WTC11 (cell line): ENCODE measurements around the gene CLASP2. TPM values are rescaled to one million over a fixed set of nuclear protein-coding genes. Genes with fewer than 3 reads are reported as not detected.

ENCODE experiments used
- ATAC-seq: fragments of 200-7000 bp; cut with Tn5 transposase; 2 replicates; pipeline ENCODE4 v1.10.0; 2021; ENCODE audit warnings: mild to moderate bottlenecking, moderate library complexity
- CTCF ChIA-PET: fragments of 300-600 bp; sonication (Branson Sonifier 250); formaldehyde crosslinking; loops from one replicate; lab custom pipeline; 2021; ENCODE audit warnings: antibody characterized with exemption; lab: Charles Lee
- POLR2A ChIA-PET: fragments of 350-600 bp; sonication (Branson Sonifier 250); formaldehyde crosslinking; loops from one replicate; lab custom pipeline; 2021; ENCODE audit warnings: antibody characterized with exemption; lab: Charles Lee
- DNase-seq: peaks from one replicate; pipeline ENCODE4 v3.0.0; 2021; ENCODE audit warnings: low spot score
- H3K27ac Mint-ChIP-seq: 2 replicates; pipeline ENCODE4 v1.8.0; 2021; ENCODE audit warnings: mixed read lengths
- H3K27me3 Mint-ChIP-seq: 2 replicates; pipeline ENCODE4 v1.8.0; 2021; ENCODE audit warnings: low read depth, mild to moderate bottlenecking, moderate library complexity, mixed read lengths
- H3K36me3 Mint-ChIP-seq: 2 replicates; pipeline ENCODE4 v1.8.0; 2021; ENCODE audit warnings: mixed read lengths
- H3K4me1 Mint-ChIP-seq: 2 replicates; pipeline ENCODE4 v1.8.0; 2022; ENCODE audit warnings: mixed read lengths
- H3K4me3 Mint-ChIP-seq: 2 replicates; pipeline ENCODE4 v1.8.0; 2021; ENCODE audit warnings: mild to moderate bottlenecking, moderate library complexity, mixed read lengths
- H3K9me3 Mint-ChIP-seq: 2 replicates; pipeline ENCODE4 v1.8.0; 2021; ENCODE audit warnings: mixed read lengths
- CREM ChIP-seq: sonication (generic); formaldehyde crosslinking; IDR thresholded peaks from 2 replicates; pipeline ENCODE4 v1.8.1; 2022; ENCODE audit warnings: mild to moderate bottlenecking, missing genetic modification reagents, moderate library complexity
- FOXK1 ChIP-seq: sonication (generic); formaldehyde crosslinking; IDR thresholded peaks from 2 replicates; pipeline ENCODE4 v1.8.0; 2022; ENCODE audit warnings: mild to moderate bottlenecking, moderate library complexity, missing genetic modification reagents
- GTF2I ChIP-seq: fragments of 250-450 bp; sonication (Bioruptor Pico); conservative IDR thresholded peaks from 2 replicates; pipeline ENCODE4 v1.4.0; 2021; ENCODE audit warnings: mild to moderate bottlenecking
- HMGA2 ChIP-seq: fragments of 250-450 bp; sonication (Bioruptor Pico); IDR thresholded peaks from 2 replicates; pipeline ENCODE4 v1.4.0; 2021; ENCODE audit warnings: mild to moderate bottlenecking, moderate library complexity
- IRF2 ChIP-seq: sonication (generic); formaldehyde crosslinking; IDR thresholded peaks from 2 replicates; pipeline ENCODE4 v1.8.0; 2022; ENCODE audit warnings: low read depth, missing genetic modification reagents, borderline replicate concordance
- MYBL2 ChIP-seq: sonication (generic); formaldehyde crosslinking; IDR thresholded peaks from 2 replicates; pipeline ENCODE4 v1.8.1; 2023; ENCODE audit warnings: mild to moderate bottlenecking, moderate library complexity, missing genetic modification reagents
- NFE2L1 ChIP-seq: sonication (generic); formaldehyde crosslinking; IDR thresholded peaks from 2 replicates; pipeline ENCODE4 v1.8.1; 2023; ENCODE audit warnings: missing genetic modification reagents
- OVOL2 ChIP-seq: fragments of 250-450 bp; sonication (Bioruptor Pico); IDR thresholded peaks from 2 replicates; pipeline ENCODE4 v1.9.0; 2021; ENCODE audit warnings: mild to moderate bottlenecking, borderline replicate concordance
- SMAD3 ChIP-seq: sonication (generic); formaldehyde crosslinking; IDR thresholded peaks from 2 replicates; pipeline ENCODE4 v1.8.0; 2022; ENCODE audit warnings: missing genetic modification reagents, mild to moderate bottlenecking, borderline replicate concordance
- SP1 ChIP-seq: sonication (generic); formaldehyde crosslinking; conservative IDR thresholded peaks from 2 replicates; pipeline ENCODE4 v1.8.1; 2022; ENCODE audit warnings: missing genetic modification reagents
- TP53 ChIP-seq: sonication (generic); formaldehyde crosslinking; IDR thresholded peaks from 2 replicates; pipeline ENCODE4 v1.8.1; 2023; ENCODE audit warnings: mild to moderate bottlenecking, missing genetic modification reagents
- ZNF219 ChIP-seq: sonication (generic); formaldehyde crosslinking; IDR thresholded peaks from 2 replicates; pipeline ENCODE4 v1.8.0; 2023; ENCODE audit warnings: missing genetic modification reagents, mild to moderate bottlenecking, borderline replicate concordance
- ZNF317 ChIP-seq: sonication (generic); formaldehyde crosslinking; IDR thresholded peaks from 2 replicates; pipeline ENCODE4 v1.8.1; 2023; ENCODE audit warnings: low read depth, mild to moderate bottlenecking, moderate library complexity, missing genetic modification reagents, borderline replicate concordance
- ZNF396 ChIP-seq: fragments of 250-450 bp; sonication (Bioruptor Pico); IDR thresholded peaks from 2 replicates; pipeline ENCODE4 v1.8.0; 2021; ENCODE audit warnings: mild to moderate bottlenecking, moderate library complexity, borderline replicate concordance
- ZNF423 ChIP-seq: fragments of 250-450 bp; sonication (Bioruptor Pico); IDR thresholded peaks from 2 replicates; pipeline ENCODE4 v2.1.2; 2022; ENCODE audit warnings: mild to moderate bottlenecking, moderate library complexity
- total RNA-seq: library from RNA; stranded (reverse); gene quantifications from 3 replicates; pipeline ENCODE4 v1.2.3, GENCODE V29; 2021
- TF ChIP-seq, protein P1 (sequence below): sonication (generic); formaldehyde crosslinking; IDR thresholded peaks from 2 replicates; pipeline ENCODE4 v1.8.1; 2023; ENCODE audit warnings: mild to moderate bottlenecking, missing genetic modification reagents, moderate library complexity
- TF ChIP-seq, protein P2 (sequence below): sonication (generic); formaldehyde crosslinking; IDR thresholded peaks from 2 replicates; pipeline ENCODE4 v1.8.0; 2022; ENCODE audit warnings: missing genetic modification reagents
- TF ChIP-seq, protein P3 (sequence below): sonication (generic); formaldehyde crosslinking; IDR thresholded peaks from 2 replicates; pipeline ENCODE4 v1.8.1; 2023; ENCODE audit warnings: mild to moderate bottlenecking, missing genetic modification reagents, moderate library complexity
- TF ChIP-seq, protein P4 (sequence below): sonication (generic); formaldehyde crosslinking; IDR thresholded peaks from 2 replicates; pipeline ENCODE4 v1.8.0; 2023; ENCODE audit warnings: missing genetic modification reagents
- TF ChIP-seq, protein P5 (sequence below): sonication (generic); formaldehyde crosslinking; IDR thresholded peaks from 2 replicates; pipeline ENCODE4 v1.8.0; 2022; ENCODE audit warnings: mild to moderate bottlenecking, missing genetic modification reagents
- TF ChIP-seq, protein P6 (sequence below): sonication (generic); formaldehyde crosslinking; IDR thresholded peaks from 2 replicates; pipeline ENCODE4 v1.8.0; 2022; ENCODE audit warnings: mild to moderate bottlenecking, missing genetic modification reagents
- TF ChIP-seq, protein P7 (sequence below): fragments of 200-600 bp; IDR thresholded peaks from 2 replicates; pipeline ENCODE4 v1.8.0; 2022; ENCODE audit warnings: antibody characterized with exemption
- TF ChIP-seq, protein P8 (sequence below): sonication (generic); formaldehyde crosslinking; IDR thresholded peaks from 2 replicates; pipeline ENCODE4 v1.8.0; 2022; ENCODE audit warnings: mild to moderate bottlenecking, missing genetic modification reagents
- TF ChIP-seq, protein P9 (sequence below): fragments of 250-450 bp; sonication (Bioruptor Pico); IDR thresholded peaks from 2 replicates; pipeline ENCODE4 v2.1.2; 2022; ENCODE audit warnings: mild to moderate bottlenecking, moderate library complexity

Gene CLASP2
- total RNA-seq, 1 experiment from 2014 or later = 56.7 TPM

DNA sequence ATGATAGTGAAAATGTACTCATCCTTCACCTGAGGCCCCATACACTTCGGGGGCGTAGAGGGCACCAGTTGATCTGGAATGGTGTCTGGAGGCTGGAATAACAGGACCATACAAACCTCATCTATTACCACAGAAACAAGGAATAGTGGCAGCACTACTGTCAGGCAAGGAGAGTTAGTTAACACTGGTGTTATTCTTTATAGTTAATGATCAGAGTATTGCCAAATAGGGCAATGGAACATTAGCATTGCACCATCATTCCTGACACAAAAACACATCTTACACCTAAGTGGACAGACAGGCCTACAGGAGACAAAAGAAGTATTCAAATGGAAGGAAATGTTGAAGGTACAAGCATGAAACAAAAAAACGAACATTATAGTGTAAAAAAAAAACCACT lies 140.9 kb downstream of the CLASP2 start (continued):
- TF ChIP-seq, protein P1, sequence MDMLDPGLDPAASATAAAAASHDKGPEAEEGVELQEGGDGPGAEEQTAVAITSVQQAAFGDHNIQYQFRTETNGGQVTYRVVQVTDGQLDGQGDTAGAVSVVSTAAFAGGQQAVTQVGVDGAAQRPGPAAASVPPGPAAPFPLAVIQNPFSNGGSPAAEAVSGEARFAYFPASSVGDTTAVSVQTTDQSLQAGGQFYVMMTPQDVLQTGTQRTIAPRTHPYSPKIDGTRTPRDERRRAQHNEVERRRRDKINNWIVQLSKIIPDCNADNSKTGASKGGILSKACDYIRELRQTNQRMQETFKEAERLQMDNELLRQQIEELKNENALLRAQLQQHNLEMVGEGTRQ = no peak
- no peak for TF ChIP-seq GTF2I (CRISPR knock-in tag)
- TF ChIP-seq NFE2L1 (CRISPR knock-in tag) = no peak
- TF ChIP-seq ZNF423 (CRISPR knock-in tag) = no peak
- TF ChIP-seq TP53 (CRISPR knock-in tag) = no peak
- no peak for TF ChIP-seq SMAD3

DNA sequence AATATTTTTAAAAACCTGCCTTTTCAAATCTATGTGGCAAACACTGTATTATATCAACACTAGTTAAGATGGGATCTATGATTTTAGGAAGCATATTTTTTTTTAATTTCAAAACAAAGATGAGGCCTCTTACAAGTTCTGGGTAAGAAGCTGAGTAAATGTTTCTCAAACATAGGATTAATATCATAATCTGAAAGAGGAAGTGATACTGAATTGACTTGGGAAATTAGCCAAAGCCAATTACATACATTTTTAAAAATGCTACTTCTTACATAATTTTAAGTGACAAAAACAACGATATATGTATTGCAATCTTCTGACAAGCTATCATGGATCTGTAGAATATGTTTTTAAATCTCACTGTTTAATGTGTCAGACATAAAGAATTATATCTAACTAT lies 142.7 kb downstream of the CLASP2 start:
- ATAC-seq (no peak), DNase-seq (no peak)
- Mint-ChIP-seq H3K36me3 (peaks cover 21% of the 10 kb centered on the region), H3K9me3 (peaks cover 7% of the 10 kb centered on the region), H3K27me3 (peaks cover 9% of the 10 kb centered on the region), H3K27ac (no peak overlapping the region), H3K4me1 (peaks cover 43% of the 10 kb centered on the region), H3K4me3 (no peak overlapping the region)
- ChIA-PET CTCF (no interaction called here), POLR2A (no interaction called here)
- no peak for TF ChIP-seq IRF2 (CRISPR knock-in tag)
- TF ChIP-seq FOXK1 (CRISPR knock-in tag) = no peak
- TF ChIP-seq ZNF396 (CRISPR knock-in tag) = no peak
- no peak for TF ChIP-seq OVOL2 (CRISPR knock-in tag)
- TF ChIP-seq, protein P2, sequence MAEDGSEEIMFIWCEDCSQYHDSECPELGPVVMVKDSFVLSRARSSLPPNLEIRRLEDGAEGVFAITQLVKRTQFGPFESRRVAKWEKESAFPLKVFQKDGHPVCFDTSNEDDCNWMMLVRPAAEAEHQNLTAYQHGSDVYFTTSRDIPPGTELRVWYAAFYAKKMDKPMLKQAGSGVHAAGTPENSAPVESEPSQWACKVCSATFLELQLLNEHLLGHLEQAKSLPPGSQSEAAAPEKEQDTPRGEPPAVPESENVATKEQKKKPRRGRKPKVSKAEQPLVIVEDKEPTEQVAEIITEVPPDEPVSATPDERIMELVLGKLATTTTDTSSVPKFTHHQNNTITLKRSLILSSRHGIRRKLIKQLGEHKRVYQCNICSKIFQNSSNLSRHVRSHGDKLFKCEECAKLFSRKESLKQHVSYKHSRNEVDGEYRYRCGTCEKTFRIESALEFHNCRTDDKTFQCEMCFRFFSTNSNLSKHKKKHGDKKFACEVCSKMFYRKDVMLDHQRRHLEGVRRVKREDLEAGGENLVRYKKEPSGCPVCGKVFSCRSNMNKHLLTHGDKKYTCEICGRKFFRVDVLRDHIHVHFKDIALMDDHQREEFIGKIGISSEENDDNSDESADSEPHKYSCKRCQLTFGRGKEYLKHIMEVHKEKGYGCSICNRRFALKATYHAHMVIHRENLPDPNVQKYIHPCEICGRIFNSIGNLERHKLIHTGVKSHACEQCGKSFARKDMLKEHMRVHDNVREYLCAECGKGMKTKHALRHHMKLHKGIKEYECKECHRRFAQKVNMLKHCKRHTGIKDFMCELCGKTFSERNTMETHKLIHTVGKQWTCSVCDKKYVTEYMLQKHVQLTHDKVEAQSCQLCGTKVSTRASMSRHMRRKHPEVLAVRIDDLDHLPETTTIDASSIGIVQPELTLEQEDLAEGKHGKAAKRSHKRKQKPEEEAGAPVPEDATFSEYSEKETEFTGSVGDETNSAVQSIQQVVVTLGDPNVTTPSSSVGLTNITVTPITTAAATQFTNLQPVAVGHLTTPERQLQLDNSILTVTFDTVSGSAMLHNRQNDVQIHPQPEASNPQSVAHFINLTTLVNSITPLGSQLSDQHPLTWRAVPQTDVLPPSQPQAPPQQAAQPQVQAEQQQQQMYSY (CRISPR knock-in tag) = no peak
- TF ChIP-seq HMGA2 (CRISPR knock-in tag) = no peak
- TF ChIP-seq, protein P3, sequence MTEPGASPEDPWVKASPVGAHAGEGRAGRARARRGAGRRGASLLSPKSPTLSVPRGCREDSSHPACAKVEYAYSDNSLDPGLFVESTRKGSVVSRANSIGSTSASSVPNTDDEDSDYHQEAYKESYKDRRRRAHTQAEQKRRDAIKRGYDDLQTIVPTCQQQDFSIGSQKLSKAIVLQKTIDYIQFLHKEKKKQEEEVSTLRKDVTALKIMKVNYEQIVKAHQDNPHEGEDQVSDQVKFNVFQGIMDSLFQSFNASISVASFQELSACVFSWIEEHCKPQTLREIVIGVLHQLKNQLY (CRISPR knock-in tag) = no peak
- TF ChIP-seq, protein P4, sequence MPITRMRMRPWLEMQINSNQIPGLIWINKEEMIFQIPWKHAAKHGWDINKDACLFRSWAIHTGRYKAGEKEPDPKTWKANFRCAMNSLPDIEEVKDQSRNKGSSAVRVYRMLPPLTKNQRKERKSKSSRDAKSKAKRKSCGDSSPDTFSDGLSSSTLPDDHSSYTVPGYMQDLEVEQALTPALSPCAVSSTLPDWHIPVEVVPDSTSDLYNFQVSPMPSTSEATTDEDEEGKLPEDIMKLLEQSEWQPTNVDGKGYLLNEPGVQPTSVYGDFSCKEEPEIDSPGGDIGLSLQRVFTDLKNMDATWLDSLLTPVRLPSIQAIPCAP (CRISPR knock-in tag) = no peak
- no peak for TF ChIP-seq CREM (CRISPR knock-in tag)
- TF ChIP-seq, protein P5, sequence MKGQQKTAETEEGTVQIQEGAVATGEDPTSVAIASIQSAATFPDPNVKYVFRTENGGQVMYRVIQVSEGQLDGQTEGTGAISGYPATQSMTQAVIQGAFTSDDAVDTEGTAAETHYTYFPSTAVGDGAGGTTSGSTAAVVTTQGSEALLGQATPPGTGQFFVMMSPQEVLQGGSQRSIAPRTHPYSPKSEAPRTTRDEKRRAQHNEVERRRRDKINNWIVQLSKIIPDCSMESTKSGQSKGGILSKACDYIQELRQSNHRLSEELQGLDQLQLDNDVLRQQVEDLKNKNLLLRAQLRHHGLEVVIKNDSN (CRISPR knock-in tag) = no peak
- TF ChIP-seq, protein P6, sequence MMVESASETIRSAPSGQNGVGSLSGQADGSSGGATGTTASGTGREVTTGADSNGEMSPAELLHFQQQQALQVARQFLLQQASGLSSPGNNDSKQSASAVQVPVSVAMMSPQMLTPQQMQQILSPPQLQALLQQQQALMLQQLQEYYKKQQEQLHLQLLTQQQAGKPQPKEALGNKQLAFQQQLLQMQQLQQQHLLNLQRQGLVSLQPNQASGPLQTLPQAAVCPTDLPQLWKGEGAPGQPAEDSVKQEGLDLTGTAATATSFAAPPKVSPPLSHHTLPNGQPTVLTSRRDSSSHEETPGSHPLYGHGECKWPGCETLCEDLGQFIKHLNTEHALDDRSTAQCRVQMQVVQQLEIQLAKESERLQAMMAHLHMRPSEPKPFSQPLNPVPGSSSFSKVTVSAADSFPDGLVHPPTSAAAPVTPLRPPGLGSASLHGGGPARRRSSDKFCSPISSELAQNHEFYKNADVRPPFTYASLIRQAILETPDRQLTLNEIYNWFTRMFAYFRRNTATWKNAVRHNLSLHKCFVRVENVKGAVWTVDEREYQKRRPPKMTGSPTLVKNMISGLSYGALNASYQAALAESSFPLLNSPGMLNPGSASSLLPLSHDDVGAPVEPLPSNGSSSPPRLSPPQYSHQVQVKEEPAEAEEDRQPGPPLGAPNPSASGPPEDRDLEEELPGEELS (CRISPR knock-in tag) = no peak
- TF ChIP-seq MYBL2 (CRISPR knock-in tag) = no peak
- TF ChIP-seq, protein P7, sequence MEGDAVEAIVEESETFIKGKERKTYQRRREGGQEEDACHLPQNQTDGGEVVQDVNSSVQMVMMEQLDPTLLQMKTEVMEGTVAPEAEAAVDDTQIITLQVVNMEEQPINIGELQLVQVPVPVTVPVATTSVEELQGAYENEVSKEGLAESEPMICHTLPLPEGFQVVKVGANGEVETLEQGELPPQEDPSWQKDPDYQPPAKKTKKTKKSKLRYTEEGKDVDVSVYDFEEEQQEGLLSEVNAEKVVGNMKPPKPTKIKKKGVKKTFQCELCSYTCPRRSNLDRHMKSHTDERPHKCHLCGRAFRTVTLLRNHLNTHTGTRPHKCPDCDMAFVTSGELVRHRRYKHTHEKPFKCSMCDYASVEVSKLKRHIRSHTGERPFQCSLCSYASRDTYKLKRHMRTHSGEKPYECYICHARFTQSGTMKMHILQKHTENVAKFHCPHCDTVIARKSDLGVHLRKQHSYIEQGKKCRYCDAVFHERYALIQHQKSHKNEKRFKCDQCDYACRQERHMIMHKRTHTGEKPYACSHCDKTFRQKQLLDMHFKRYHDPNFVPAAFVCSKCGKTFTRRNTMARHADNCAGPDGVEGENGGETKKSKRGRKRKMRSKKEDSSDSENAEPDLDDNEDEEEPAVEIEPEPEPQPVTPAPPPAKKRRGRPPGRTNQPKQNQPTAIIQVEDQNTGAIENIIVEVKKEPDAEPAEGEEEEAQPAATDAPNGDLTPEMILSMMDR = no peak
- TF ChIP-seq, protein P8, sequence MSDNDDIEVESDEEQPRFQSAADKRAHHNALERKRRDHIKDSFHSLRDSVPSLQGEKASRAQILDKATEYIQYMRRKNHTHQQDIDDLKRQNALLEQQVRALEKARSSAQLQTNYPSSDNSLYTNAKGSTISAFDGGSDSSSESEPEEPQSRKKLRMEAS = no peak
- TF ChIP-seq, protein P9, sequence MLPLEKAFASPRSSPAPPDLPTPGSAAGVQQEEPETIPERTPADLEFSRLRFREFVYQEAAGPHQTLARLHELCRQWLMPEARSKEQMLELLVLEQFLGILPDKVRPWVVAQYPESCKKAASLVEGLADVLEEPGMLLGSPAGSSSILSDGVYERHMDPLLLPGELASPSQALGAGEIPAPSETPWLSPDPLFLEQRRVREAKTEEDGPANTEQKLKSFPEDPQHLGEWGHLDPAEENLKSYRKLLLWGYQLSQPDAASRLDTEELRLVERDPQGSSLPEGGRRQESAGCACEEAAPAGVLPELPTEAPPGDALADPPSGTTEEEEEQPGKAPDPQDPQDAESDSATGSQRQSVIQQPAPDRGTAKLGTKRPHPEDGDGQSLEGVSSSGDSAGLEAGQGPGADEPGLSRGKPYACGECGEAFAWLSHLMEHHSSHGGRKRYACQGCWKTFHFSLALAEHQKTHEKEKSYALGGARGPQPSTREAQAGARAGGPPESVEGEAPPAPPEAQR (CRISPR knock-in tag) = no peak
- no peak for TF ChIP-seq SP1 (CRISPR knock-in tag)
- TF ChIP-seq ZNF317 (CRISPR knock-in tag) = no peak
- no peak for TF ChIP-seq ZNF219
